Keratinocyte (primary cell): ENCODE measurements around the gene RNU6-8. TPM values are rescaled to one million over a fixed set of nuclear protein-coding genes. Genes with fewer than 3 reads are reported as not detected.

Experiments
- DNase-seq: peaks from one replicate; pipeline ENCODE4 v3.0.0-alpha.2; 2011; ENCODE audit warnings: low read depth, missing footprints, low spot score
- FAIRE-seq: peaks from 2 replicates; lab custom pipeline; 2011; peaks lifted over from hg19 to GRCh38; lab: Jason Lieb, UNC
- H2AFZ ChIP-seq: 2 replicates; pipeline ENCODE4 v1.6.0; 2012; ENCODE audit warnings: low read length, control low read depth, inconsistent platforms; ENCODE audit not compliant: control insufficient read depth
- H3K27ac ChIP-seq: 2 replicates; pipeline ENCODE4 v1.5.1; 2011; ENCODE audit warnings: low read length; ENCODE audit not compliant: control insufficient read depth, insufficient read depth
- H3K27me3 ChIP-seq: 3 replicates; pipeline ENCODE4 v1.6.0; 2011; ENCODE audit warnings: low read length; ENCODE audit not compliant: control insufficient read depth, insufficient read depth; ENCODE audit errors: extremely low read depth
- H3K36me3 ChIP-seq, 2 experiments: 2 replicates in 1 of 2; 3 replicates in 1 of 2; pipeline ENCODE4 v1.5.1; 2011; ENCODE audit warnings: low read length in 2 of 2, mild to moderate bottlenecking in 1 of 2; ENCODE audit not compliant: control insufficient read depth in 2 of 2, insufficient read depth in 2 of 2; ENCODE audit errors: extremely low read depth in 1 of 2
- H3K4me1 ChIP-seq: 3 replicates; pipeline ENCODE4 v1.5.1; 2011; ENCODE audit warnings: low read length; ENCODE audit not compliant: control insufficient read depth, insufficient read depth; ENCODE audit errors: extremely low read depth
- H3K4me2 ChIP-seq: 3 replicates; pipeline ENCODE4 v1.6.0; 2011; ENCODE audit warnings: low read depth, low read length; ENCODE audit not compliant: control insufficient read depth, insufficient read depth; ENCODE audit errors: extremely low read depth
- H3K4me3 ChIP-seq, 3 experiments: fragments of 200-600 bp in 1 of 3; sonication (generic) in 1 of 3; 2 replicates in 2 of 3; 3 replicates in 1 of 3; pipeline ENCODE4 v1.5.1; 2011 to 2016; ENCODE audit warnings: low read length in 3 of 3, mild to moderate bottlenecking in 3 of 3, control low read depth in 2 of 3, inconsistent platforms in 1 of 3, low read depth in 1 of 3, mixed read lengths in 1 of 3, mixed run types in 1 of 3, moderate library complexity in 1 of 3; ENCODE audit not compliant: control insufficient read depth in 2 of 3, insufficient read depth in 2 of 3; ENCODE audit errors: extremely low read depth in 1 of 3
- H3K79me2 ChIP-seq: 2 replicates; pipeline ENCODE4 v1.6.0; 2012; ENCODE audit warnings: low read length; ENCODE audit not compliant: control insufficient read depth, insufficient read depth
- H3K9ac ChIP-seq: 3 replicates; pipeline ENCODE4 v1.6.0; 2011; ENCODE audit warnings: low read length; ENCODE audit not compliant: control insufficient read depth, insufficient read depth; ENCODE audit errors: extremely low read depth
- H3K9me1 ChIP-seq: 3 replicates; pipeline ENCODE4 v1.6.0; 2011; ENCODE audit warnings: low read length; ENCODE audit not compliant: control insufficient read depth, insufficient read depth; ENCODE audit errors: extremely low read depth
- H3K9me3 ChIP-seq: 2 replicates; pipeline ENCODE4 v1.5.1; 2012; ENCODE audit warnings: low read depth, low read length; ENCODE audit not compliant: control insufficient read depth
- H4K20me1 ChIP-seq: 3 replicates; pipeline ENCODE4 v1.6.0; 2011; ENCODE audit warnings: low read length; ENCODE audit not compliant: control insufficient read depth, insufficient read depth; ENCODE audit errors: extremely low read depth
- EZH2 ChIP-seq: IDR thresholded peaks from one replicate; pipeline ENCODE4 v1.6.1; 2012; ENCODE audit warnings: inconsistent platforms, mild to moderate bottlenecking, low read length, moderate library complexity
- dilution Hi-C: fragments of 300-500 bp; cut with MboI; formaldehyde crosslinking; loops from one replicate; pipeline ENCODE4 v1.7.0; 2020; ENCODE audit warnings: low sequenced_read_pairs; ENCODE audit not compliant: extremely low pct_ligation_motif_present
- polyA plus RNA-seq, 5 experiments: library from polyadenylated mRNA; depleted of rRNA in 3 of 5; stranded (reverse) in 3 of 5; stranded (forward) in 1 of 5; unstranded in 1 of 5; fragments of >200 nt; gene quantifications; 1 replicate in 1 of 5; 2 replicates in 3 of 5; 3 replicates in 1 of 5; pipeline versions ENCODE4 v1.2.1 to v1.2.3, GENCODE V29; 2011 to 2012; ENCODE audit warnings: missing spikeins in 2 of 5, low read depth in 1 of 5, low replicate concordance in 1 of 5
- TF ChIP-seq, protein P1 (sequence below), 3 experiments: IDR thresholded peaks in 1 of 3; conservative IDR thresholded peaks in 1 of 3; optimal IDR thresholded peaks in 1 of 3; 2 replicates in 2 of 3; 3 replicates in 1 of 3; pipeline versions ENCODE3 to v1.5.1; 2011; ENCODE audit warnings: low read length in 3 of 3, mild to moderate bottlenecking in 3 of 3, moderate library complexity in 2 of 3, control low read depth in 1 of 3, inconsistent platforms in 1 of 3; ENCODE audit not compliant: insufficient read depth in 2 of 3; ENCODE audit errors: extremely low read depth in 1 of 3

RNU6-8 gene
- polyA plus RNA-seq, 1 donor (not counting 4 experiments of a cell fraction or from before 2014, with no cell fraction given): not detected

GRCh38 chr14:32211068-32211404, 8.0 kb upstream of the RNU6-8 start:
- H3K9me1 ChIP-seq: no peaks in the 10 kb centered on the region

GRCh38 chr14:32209471-32209870, 6.4 kb upstream of the RNU6-8 start:
- Histone ChIP-seq H3K9me1 (no peaks in the 10 kb centered on the region), H3K4me2 (no peak overlapping the region), H3K36me3 (no peaks in the 10 kb centered on the region), H3K9ac (no peak overlapping the region), H3K9me3 (no peaks in the 10 kb centered on the region), H2AFZ (no peak overlapping the region), H3K27me3 (no peaks in the 10 kb centered on the region), H3K4me1 (peaks cover 10% of the 10 kb centered on the region), H4K20me1 (no peaks in the 10 kb centered on the region), H3K4me3 (no peak overlapping the region), H3K79me2 (no peaks in the 10 kb centered on the region), H3K27ac (no peak overlapping the region)
- dilution Hi-C loops: no loop called here
- TF ChIP-seq, protein P1, sequence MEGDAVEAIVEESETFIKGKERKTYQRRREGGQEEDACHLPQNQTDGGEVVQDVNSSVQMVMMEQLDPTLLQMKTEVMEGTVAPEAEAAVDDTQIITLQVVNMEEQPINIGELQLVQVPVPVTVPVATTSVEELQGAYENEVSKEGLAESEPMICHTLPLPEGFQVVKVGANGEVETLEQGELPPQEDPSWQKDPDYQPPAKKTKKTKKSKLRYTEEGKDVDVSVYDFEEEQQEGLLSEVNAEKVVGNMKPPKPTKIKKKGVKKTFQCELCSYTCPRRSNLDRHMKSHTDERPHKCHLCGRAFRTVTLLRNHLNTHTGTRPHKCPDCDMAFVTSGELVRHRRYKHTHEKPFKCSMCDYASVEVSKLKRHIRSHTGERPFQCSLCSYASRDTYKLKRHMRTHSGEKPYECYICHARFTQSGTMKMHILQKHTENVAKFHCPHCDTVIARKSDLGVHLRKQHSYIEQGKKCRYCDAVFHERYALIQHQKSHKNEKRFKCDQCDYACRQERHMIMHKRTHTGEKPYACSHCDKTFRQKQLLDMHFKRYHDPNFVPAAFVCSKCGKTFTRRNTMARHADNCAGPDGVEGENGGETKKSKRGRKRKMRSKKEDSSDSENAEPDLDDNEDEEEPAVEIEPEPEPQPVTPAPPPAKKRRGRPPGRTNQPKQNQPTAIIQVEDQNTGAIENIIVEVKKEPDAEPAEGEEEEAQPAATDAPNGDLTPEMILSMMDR (optimal IDR thresholded peaks at IDR 0.05 in 1 of 3, IDR thresholded peaks at IDR 0.05 in 1 of 3, conservative IDR thresholded peaks at IDR 0.05 in 1 of 3; ENCODE audit: extremely low read depth in 1 of 3, insufficient read depth in 2 of 3, low read length in 3 of 3): no peak
- no peak for TF ChIP-seq EZH2
- no peak for DNase-seq
- no peak for FAIRE-seq

More at GRCh38 chr14:32211068-32211404, 8.0 kb upstream of the RNU6-8 start:
- Histone ChIP-seq H3K79me2 (no peaks in the 10 kb centered on the region), H3K27me3 (no peaks in the 10 kb centered on the region), H3K4me3 (no peak overlapping the region), H2AFZ (no peak overlapping the region), H3K4me1 (peaks cover 10% of the 10 kb centered on the region), H3K27ac (no peak overlapping the region), H3K9me3 (no peaks in the 10 kb centered on the region), H3K9ac (no peak overlapping the region), H3K36me3 (no peaks in the 10 kb centered on the region), H4K20me1 (no peaks in the 10 kb centered on the region), H3K4me2 (no peak overlapping the region)
- dilution Hi-C loops: no loop called here
- FAIRE-seq (no peak), DNase-seq (no peak)
- no peak for TF ChIP-seq EZH2
- TF ChIP-seq, protein P1 (optimal IDR thresholded peaks at IDR 0.05 in 1 of 3, IDR thresholded peaks at IDR 0.05 in 1 of 3, conservative IDR thresholded peaks at IDR 0.05 in 1 of 3; ENCODE audit: extremely low read depth in 1 of 3, insufficient read depth in 2 of 3, low read length in 3 of 3): no peak
